ENCODE measurements around the gene TPSAB1.
"Not testable (repeated sequence)": the region's sequence is repeated elsewhere in the genome, so short reads cannot be mapped to it uniquely, and the experiment has no call there.

TPSAB1 gene

DNA sequence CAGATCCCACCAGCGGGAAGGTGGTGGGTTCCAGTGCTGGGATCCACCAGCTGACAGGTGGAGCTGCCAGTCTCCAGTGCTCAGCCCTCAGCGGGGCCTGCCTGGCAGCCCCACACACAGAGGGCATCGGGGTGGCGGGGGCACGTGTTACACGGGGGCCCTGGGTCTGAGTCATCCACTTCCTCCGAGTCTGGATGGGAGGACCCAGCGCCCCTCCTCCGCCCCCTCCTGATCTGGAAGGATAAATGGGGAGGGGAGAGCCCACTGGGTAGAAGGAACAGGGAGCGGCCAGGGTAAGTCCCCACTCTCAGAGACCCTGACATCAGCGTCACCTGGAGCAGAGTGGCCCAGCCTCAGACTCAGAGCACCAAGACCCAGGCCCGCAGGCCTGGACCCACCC is at the start of gene TPSAB1:
Gene TPSAB1, plus strand, starts transcription at position 270 of the 400 bp plus-strand sequence. CDS start 234 bp downstream, outside the sequence.
- not testable (repeated sequence) for H3K4me1 ChIP-seq (ENCODE audit: low read length); H3K27me3 ChIP-seq (ENCODE audit: low read depth, low read length); H3K79me2 ChIP-seq (ENCODE audit: low read length); H3K4me2 ChIP-seq (ENCODE audit: low read length); H2AFZ ChIP-seq (ENCODE audit: low read depth, low read length); H3K4me3 ChIP-seq (ENCODE audit: low read length); H4K20me1 ChIP-seq (ENCODE audit: insufficient read depth, low read length); H3K27ac ChIP-seq (ENCODE audit: low read length); H3K9me3 ChIP-seq (ENCODE audit: insufficient read depth, low read length); H3K36me3 ChIP-seq (replicated peaks; ENCODE audit: low read depth, low read length); H3K9ac ChIP-seq (ENCODE audit: low read length)

DNA sequence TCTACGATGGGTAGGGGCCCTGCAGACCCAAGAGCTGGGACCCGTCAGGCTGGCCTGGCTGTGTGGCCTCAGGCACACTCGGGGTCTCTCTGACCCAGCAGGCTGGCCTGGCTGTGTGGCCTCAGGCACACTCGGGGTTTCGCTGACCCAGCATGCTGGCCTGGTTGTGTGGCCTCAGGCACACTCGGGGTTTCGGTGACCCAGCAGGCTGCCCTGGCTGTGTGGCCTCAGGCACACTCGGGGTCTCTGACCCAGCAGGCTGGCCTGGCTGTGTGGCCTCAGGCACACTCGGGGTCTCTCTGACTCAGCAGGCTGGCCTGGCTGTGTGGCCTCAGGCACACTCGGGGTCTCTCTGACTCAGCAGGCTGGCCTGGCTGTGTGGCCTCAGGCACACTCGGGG is 49.7 kb upstream of the TPSAB1 start:
- not testable (repeated sequence) for H3K9me3 ChIP-seq (ENCODE audit: insufficient read depth, low read length); H4K20me1 ChIP-seq (ENCODE audit: insufficient read depth, low read length); H3K27me3 ChIP-seq (ENCODE audit: low read depth, low read length); H3K36me3 ChIP-seq (replicated peaks; ENCODE audit: low read depth, low read length); H3K27ac ChIP-seq (ENCODE audit: low read length); H3K79me2 ChIP-seq (ENCODE audit: low read length); H3K9ac ChIP-seq (ENCODE audit: low read length); H2AFZ ChIP-seq (ENCODE audit: low read depth, low read length); H3K4me3 ChIP-seq (ENCODE audit: low read length); H3K4me1 ChIP-seq (ENCODE audit: low read length); H3K4me2 ChIP-seq (ENCODE audit: low read length)

DNA sequence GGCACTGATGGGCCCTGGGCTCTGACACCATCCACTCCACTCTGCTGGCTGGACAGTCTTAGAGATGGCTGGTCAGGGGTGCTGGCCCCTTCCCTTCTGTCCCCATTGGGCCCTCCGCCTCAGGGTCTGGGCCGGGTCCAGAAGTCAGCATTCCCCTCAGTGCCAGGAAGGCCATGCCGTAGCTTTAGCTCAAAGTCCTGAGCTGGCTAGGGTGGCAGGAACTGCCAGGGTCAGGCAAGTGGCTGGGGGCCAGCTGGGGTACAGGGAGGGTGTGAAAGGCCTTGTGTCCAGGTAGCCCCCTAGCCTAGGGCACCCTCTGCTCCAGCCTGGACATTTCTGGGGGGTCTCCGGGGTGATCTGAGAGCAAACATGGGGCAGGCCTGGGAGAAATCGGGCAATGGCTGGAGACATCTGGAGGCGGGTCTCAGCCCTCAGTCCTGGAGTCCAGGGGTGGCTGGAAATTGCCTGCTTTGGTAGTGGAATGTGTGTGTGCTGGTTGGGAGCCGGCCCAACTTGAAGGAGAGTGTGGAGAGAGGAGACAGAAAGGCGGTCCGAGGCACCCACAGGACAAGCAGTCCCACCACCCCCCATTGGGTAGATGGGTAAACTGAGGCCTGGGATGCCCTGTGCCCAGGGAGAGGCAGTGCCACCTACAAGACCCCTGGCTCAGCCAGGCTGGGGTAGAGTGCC is 48.0 kb upstream of the TPSAB1 start:
- Histone ChIP-seq H4K20me1 (ENCODE audit: insufficient read depth, low read length) (0 out of 2 replicates have a peak, but pooled peaks cover 8% of the 10 kb centered on the region), H3K4me1 (ENCODE audit: low read length) (no peaks in the 10 kb centered on the region), H3K9ac (ENCODE audit: low read length) (no peak overlapping the region), H3K36me3 (replicated peaks; ENCODE audit: low read depth, low read length) (no peaks in the 10 kb centered on the region), H3K27ac (ENCODE audit: low read length) (no peak overlapping the region), H3K27me3 (ENCODE audit: low read depth, low read length) (no peaks in the 10 kb centered on the region), H3K79me2 (ENCODE audit: low read length) (no peaks in the 10 kb centered on the region), H3K9me3 (ENCODE audit: insufficient read depth, low read length) (no peaks in the 10 kb centered on the region), H3K4me2 (ENCODE audit: low read length) (no peak overlapping the region), H3K4me3 (ENCODE audit: low read length) (no peak overlapping the region), H2AFZ (ENCODE audit: low read depth, low read length) (no peak overlapping the region)
- TF ChIP-seq, protein P1, sequence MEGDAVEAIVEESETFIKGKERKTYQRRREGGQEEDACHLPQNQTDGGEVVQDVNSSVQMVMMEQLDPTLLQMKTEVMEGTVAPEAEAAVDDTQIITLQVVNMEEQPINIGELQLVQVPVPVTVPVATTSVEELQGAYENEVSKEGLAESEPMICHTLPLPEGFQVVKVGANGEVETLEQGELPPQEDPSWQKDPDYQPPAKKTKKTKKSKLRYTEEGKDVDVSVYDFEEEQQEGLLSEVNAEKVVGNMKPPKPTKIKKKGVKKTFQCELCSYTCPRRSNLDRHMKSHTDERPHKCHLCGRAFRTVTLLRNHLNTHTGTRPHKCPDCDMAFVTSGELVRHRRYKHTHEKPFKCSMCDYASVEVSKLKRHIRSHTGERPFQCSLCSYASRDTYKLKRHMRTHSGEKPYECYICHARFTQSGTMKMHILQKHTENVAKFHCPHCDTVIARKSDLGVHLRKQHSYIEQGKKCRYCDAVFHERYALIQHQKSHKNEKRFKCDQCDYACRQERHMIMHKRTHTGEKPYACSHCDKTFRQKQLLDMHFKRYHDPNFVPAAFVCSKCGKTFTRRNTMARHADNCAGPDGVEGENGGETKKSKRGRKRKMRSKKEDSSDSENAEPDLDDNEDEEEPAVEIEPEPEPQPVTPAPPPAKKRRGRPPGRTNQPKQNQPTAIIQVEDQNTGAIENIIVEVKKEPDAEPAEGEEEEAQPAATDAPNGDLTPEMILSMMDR (IDR thresholded peaks at IDR 0.05; ENCODE audit: low read depth, low read length), result no peak

DNA sequence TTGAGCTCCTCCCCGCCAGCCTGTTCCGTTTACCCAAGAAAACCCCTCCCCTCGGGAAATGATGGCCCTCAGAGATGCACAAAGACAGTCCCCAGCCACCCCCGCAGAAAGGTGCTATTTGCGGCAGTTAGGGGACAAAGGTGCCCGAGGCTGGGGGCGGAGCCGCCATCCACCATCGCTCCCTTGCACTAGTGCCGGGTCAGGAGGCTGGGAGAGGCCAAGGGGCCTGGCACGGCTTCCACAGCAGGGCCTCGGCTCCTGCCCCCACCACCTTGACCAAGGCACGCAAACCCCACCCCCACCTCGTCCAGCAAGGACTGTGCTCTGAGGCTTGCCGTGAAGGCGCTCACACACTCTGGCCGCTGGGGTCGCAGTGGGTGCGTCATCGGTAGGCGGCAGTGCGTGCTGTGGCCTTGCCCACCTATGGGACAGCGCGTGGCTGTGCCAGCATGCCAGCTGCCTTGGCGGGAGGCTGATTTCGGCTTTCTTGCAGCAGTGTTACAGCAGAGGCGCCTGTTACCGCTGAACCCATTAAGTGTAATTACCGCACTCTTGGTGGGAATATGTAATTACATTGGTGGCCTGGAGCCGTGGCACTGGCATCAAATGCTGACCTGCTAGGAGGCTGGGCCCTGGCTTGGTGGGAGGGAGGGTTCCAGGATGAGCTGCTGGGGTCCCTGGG is 47.2 kb upstream of the TPSAB1 start:
- TF ChIP-seq, protein P1 (IDR thresholded peaks at IDR 0.05; ENCODE audit: low read depth, low read length), result no peak
- no peak for TF ChIP-seq EZH2phosphoT487 (IDR thresholded peaks at IDR 0.05; ENCODE audit: low read depth)
- no peaks in the 10 kb centered on the region for H3K36me3 ChIP-seq (replicated peaks; ENCODE audit: low read depth, low read length)
- H3K4me1 ChIP-seq (ENCODE audit: low read length), result no peaks in the 10 kb centered on the region
- no peaks in the 10 kb centered on the region for H3K79me2 ChIP-seq (ENCODE audit: low read length)
- H3K4me2 ChIP-seq (ENCODE audit: low read length), result no peak overlapping the region
- no peaks in the 10 kb centered on the region for H3K9me3 ChIP-seq (ENCODE audit: insufficient read depth, low read length)
- no peaks in the 10 kb centered on the region for H3K27me3 ChIP-seq (ENCODE audit: low read depth, low read length)
- H2AFZ ChIP-seq (ENCODE audit: low read depth, low read length), result no peak overlapping the region
- H3K9ac ChIP-seq (ENCODE audit: low read length), result no peak overlapping the region
- H3K4me3 ChIP-seq (ENCODE audit: low read length), result no peak overlapping the region
- no peak overlapping the region for H3K27ac ChIP-seq (ENCODE audit: low read length)
- 0 out of 2 replicates have a peak, but pooled peaks cover 8% of the 10 kb centered on the region for H4K20me1 ChIP-seq (ENCODE audit: insufficient read depth, low read length)

DNA sequence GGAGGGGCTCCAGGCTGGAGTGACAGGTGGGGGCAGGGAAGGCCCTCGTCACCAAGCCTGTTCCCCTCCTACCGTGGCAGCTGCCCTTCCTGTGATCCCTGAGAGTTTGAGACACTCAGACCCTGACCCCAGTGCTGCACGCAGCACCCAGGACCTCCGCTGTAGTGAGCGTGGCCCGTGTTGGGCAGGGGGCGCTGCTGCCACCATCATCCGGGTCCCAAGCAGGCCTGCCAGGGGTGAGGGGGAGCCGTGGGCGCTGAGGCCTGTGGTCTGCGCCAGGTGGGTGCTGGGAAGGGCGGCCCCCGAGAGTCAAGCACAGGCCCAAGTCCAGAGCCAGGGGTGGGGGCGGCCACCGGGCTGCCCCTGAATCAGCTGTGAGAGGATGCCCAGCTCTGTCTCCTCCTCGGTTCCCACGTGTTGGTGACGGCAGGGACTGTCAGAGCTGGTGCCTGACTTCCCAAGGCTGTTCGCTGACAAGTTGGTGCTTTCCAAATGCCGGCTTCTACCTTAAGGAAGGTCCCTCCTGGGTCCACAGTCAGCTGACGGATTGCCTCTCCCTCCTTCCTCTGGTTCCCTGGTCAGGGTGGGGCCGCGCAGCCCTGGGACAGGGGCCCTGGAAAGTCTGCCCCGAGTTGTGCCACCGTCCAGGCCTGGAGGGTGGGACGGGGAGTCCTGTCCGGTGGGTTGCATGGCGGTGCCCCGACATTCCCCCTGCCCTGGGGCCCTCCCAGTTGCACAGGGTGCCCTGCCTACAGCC is 46.5 kb upstream of the TPSAB1 start:
- 0 out of 2 replicates have a peak, but pooled peaks cover 4% of the 10 kb centered on the region for H4K20me1 ChIP-seq (ENCODE audit: insufficient read depth, low read length)
- no peak overlapping the region for H3K27ac ChIP-seq (ENCODE audit: low read length)

More for the DNA sequence above, 46.5 kb upstream of the TPSAB1 start:
- Histone ChIP-seq H3K9me3 (ENCODE audit: insufficient read depth, low read length) (no peaks in the 10 kb centered on the region), H3K9ac (ENCODE audit: low read length) (no peak overlapping the region), H2AFZ (ENCODE audit: low read depth, low read length) (no peak overlapping the region), H3K79me2 (ENCODE audit: low read length) (no peaks in the 10 kb centered on the region), H3K36me3 (replicated peaks; ENCODE audit: low read depth, low read length) (no peaks in the 10 kb centered on the region), H3K4me2 (ENCODE audit: low read length) (no peak overlapping the region), H3K27me3 (ENCODE audit: low read depth, low read length) (no peaks in the 10 kb centered on the region), H3K4me1 (ENCODE audit: low read length) (no peaks in the 10 kb centered on the region), H3K4me3 (ENCODE audit: low read length) (no peak overlapping the region)
- TF ChIP-seq, protein P1 (IDR thresholded peaks at IDR 0.05; ENCODE audit: low read depth, low read length), result no peak
- no peak for TF ChIP-seq EZH2phosphoT487 (IDR thresholded peaks at IDR 0.05; ENCODE audit: low read depth)
